Measurements from ENCODE around the gene ITIH4.

ITIH4 gene

GRCh38 chr3:52874160-52874701 is 43.8 kb upstream of the ITIH4 start:
- peaks cover 6% of the 10 kb centered on the region for H3K79me2 ChIP-seq (ENCODE audit: control insufficient read depth, low read length)
- TF ChIP-seq CTCF (IDR thresholded peaks at IDR 0.05; ENCODE audit: low read depth, low read length, poor library complexity, severe bottlenecking) (no peak), EZH2phosphoT487 (IDR thresholded peaks at IDR 0.05; ENCODE audit: borderline replicate concordance, low read length) (no peak)
- H4K20me1 ChIP-seq (ENCODE audit: control insufficient read depth, insufficient read depth, low read depth, low read length): no peaks in the 10 kb centered on the region; the same call in 1 of the 2 replicates
- no peak overlapping the region for H3K27ac ChIP-seq (ENCODE audit: low read depth, low read length)
- no peaks in the 10 kb centered on the region for H3F3A ChIP-seq (ENCODE audit: control insufficient read depth, insufficient read depth)
- H3K27me3 ChIP-seq (ENCODE audit: control insufficient read depth, low read length): no peaks in the 10 kb centered on the region
- no peaks in the 10 kb centered on the region for H3K4me1 ChIP-seq (ENCODE audit: control insufficient read depth, low read length)
- no peaks in the 10 kb centered on the region for H3K9me3 ChIP-seq (ENCODE audit: control insufficient read depth, insufficient read depth, low read length)
- H3K36me3 ChIP-seq (ENCODE audit: control insufficient read depth, low read length): no peaks in the 10 kb centered on the region
- H3K4me2 ChIP-seq (ENCODE audit: low read length): no peak overlapping the region
- no peak overlapping the region for H3K4me3 ChIP-seq (ENCODE audit: low read length)
- no peaks in the 10 kb centered on the region for H3K9me2 ChIP-seq (replicated peaks; ENCODE audit: control insufficient read depth, low read length)

GRCh38 chr3:52873433-52874159 is 43.1 kb upstream of the ITIH4 start:
- TF ChIP-seq CTCF (IDR thresholded peaks at IDR 0.05; ENCODE audit: low read depth, low read length, poor library complexity, severe bottlenecking) (no peak), EZH2phosphoT487 (IDR thresholded peaks at IDR 0.05; ENCODE audit: borderline replicate concordance, low read length) (no peak)
- H3K4me1 ChIP-seq (ENCODE audit: control insufficient read depth, low read length): no peaks in the 10 kb centered on the region
- H3K9me2 ChIP-seq (replicated peaks; ENCODE audit: control insufficient read depth, low read length): no peaks in the 10 kb centered on the region
- H3K27me3 ChIP-seq (ENCODE audit: control insufficient read depth, low read length): no peaks in the 10 kb centered on the region
- no peak overlapping the region for H3K4me3 ChIP-seq (ENCODE audit: low read length)
- H3K36me3 ChIP-seq (ENCODE audit: control insufficient read depth, low read length): no peaks in the 10 kb centered on the region
- H4K20me1 ChIP-seq (ENCODE audit: control insufficient read depth, insufficient read depth, low read depth, low read length): no peaks in the 10 kb centered on the region; the same call in 1 of the 2 replicates
- no peak overlapping the region for H3K27ac ChIP-seq (ENCODE audit: low read depth, low read length)
- H3K9me3 ChIP-seq (ENCODE audit: control insufficient read depth, insufficient read depth, low read length): no peaks in the 10 kb centered on the region
- no peak overlapping the region for H3K4me2 ChIP-seq (ENCODE audit: low read length)
- H3K79me2 ChIP-seq (ENCODE audit: control insufficient read depth, low read length): peaks cover 6% of the 10 kb centered on the region
- no peaks in the 10 kb centered on the region for H3F3A ChIP-seq (ENCODE audit: control insufficient read depth, insufficient read depth)

GRCh38 chr3:52872245-52872644 is 41.8 kb upstream of the ITIH4 start:
- H3K9me3 ChIP-seq (ENCODE audit: control insufficient read depth, insufficient read depth, low read length): no peaks in the 10 kb centered on the region
- no peaks in the 10 kb centered on the region for H3K9me2 ChIP-seq (replicated peaks; ENCODE audit: control insufficient read depth, low read length)
- H3K79me2 ChIP-seq (ENCODE audit: control insufficient read depth, low read length): peaks cover 9% of the 10 kb centered on the region
- no peaks in the 10 kb centered on the region for H3K4me1 ChIP-seq (ENCODE audit: control insufficient read depth, low read length)
- no peaks in the 10 kb centered on the region for H3K36me3 ChIP-seq (ENCODE audit: control insufficient read depth, low read length)
- no peak overlapping the region for H3K4me3 ChIP-seq (ENCODE audit: low read length)
- H4K20me1 ChIP-seq (ENCODE audit: control insufficient read depth, insufficient read depth, low read depth, low read length): no peaks in the 10 kb centered on the region; the same call in 1 of the 2 replicates
- H3K4me2 ChIP-seq (ENCODE audit: low read length): no peak overlapping the region
- TF ChIP-seq CTCF (IDR thresholded peaks at IDR 0.05; ENCODE audit: low read depth, low read length, poor library complexity, severe bottlenecking) (no peak), EZH2phosphoT487 (IDR thresholded peaks at IDR 0.05; ENCODE audit: borderline replicate concordance, low read length) (no peak)
- H3K27ac ChIP-seq (ENCODE audit: low read depth, low read length): no peak overlapping the region
- no peaks in the 10 kb centered on the region for H3K27me3 ChIP-seq (ENCODE audit: control insufficient read depth, low read length)
- H3F3A ChIP-seq (ENCODE audit: control insufficient read depth, insufficient read depth): no peaks in the 10 kb centered on the region

Data from DOHH2 (cell line).